NCI-H2107 (cell line): ENCODE measurements around the gene CD74.
A peak's percentile ranks its signal among the peaks of the same experiment; 100 is the strongest.

Experiments
- DNase-seq: peaks from one replicate; lab custom pipeline; 2025; lab: John Stamatoyannopoulos, UW

The CD74 gene

DNA sequence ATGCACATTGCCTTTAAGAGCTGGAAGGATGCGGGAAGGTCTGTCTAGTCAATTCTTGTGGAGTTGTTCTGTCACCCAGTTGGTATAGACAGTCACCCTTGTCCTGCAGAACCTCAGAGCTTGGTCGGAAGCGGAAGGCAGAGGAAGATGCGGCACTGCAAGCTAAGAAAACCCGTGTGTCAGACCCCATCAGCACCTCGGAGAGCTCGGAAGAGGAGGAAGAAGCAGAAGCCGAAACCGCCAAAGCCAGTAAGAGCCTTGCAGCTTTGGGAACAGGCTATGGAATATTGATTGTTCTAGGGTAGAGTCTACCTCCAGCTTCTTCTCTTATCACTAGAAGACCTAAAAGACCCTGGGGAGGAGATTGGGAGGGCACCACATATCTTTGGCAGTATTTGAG is 48.7 kb downstream of the CD74 start:
- no peak for DNase-seq

DNA sequence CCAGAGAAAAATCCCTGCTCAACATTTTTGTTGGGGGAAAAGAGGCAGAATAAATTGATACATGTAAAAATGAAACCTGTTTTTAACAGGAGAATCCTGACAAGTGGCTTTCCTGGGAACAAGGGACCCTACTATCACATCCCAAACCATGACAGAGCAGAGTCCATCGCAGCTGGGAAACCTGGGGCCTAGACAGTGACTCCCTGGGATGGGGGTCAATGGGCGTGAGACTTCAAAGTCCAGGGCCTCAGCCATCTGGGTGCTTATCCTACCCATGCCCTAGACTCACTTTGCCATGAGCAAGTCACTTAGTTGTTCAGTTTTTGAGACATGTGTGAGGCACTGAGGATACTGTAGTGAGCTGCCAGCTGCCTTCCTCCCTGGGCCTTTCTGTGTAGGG is 49.5 kb downstream of the CD74 start:
- DNase-seq = no peak

GRCh38 chr5:150361301-150361700 is 51.4 kb downstream of the CD74 start:
- DNase-seq = no peak

- no peak for DNase-seq
Observed at GRCh38 chr5:150358261-150359095, 54.2 kb downstream of the CD74 start.

DNA sequence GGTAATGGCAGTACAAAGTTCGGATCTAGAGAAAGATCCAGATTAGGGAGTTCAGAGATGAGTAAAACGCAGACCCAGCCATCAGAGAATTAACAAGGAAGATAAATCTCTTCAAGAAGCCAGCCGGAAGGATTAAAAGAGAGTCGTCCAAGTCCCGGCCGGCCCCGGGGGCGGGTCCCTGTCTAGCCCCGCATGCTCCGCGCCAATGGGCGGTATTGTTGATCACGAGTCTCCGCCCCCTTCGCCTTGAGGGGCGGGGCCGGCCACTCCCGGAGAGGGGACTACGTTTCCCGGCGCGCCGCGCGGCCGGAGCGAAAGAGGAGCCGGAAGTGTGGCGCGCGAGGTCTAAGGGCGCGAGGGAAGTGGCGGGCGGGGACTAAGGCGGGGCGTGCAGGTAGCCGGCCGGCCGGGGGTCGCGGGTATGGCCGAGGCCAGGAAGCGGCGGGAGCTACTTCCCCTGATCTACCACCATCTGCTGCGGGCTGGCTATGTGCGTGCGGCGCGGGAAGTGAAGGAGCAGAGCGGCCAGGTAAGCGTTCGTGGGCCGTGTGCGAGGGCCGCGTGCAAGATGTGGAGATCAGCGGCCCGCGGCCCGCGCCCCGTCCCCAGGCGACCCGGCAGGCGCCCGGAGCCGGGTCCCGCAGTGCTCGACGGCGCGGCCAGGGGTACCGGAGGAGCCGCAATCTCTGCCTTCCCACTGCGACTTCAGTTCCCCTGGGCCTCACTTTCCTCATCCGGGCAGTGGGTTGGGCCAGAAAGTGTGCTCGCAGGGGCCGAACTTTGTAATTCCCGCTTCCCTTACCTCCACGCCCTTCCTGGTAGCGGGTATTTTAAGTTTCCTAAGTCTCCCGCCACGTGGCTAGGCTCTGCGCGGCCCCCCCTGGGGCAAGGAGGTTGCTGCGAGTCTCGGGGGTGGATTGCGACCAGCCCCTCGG is 55.1 kb downstream of the CD74 start, which contains the start of gene TCOF1:
Gene TCOF1, plus strand, starts transcription at position 372 of the 935 bp plus-strand sequence. Its CDS starts 50 bp downstream, at position 422.
- DNase-seq = peak; percentile 80

DNA sequence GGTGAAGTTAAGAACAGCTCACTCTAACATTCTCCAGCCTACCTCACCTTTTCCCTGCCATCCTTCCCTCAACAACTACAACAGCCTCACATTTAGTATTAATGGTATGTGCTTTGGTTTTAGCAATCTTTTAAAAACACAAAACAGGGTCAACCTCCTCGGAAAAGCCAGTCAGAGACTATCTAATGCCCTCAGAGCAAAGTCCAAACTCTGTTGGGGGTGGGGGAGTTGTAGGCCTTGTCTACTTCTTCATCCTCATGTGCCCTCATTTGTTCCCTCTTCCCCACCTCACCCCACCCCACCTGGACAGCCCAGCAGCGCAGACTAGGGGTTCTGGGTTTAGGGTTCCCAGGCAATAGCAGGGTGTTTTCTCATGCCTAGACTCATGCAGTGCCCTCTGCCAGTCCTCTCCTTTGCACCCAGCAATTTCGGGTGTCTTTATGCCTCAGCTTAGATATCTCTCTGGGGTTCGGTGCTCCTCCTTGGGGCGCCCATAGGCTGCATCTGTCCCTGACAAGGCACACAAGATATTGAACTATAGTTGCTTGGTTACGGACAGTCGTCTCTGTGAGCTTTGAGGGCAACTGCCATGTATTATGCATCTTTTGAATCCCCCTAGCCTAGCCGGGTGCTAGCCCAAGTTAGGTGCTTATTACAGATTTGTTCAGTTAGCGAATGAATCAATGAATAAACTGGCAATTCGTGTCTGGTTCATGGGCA is 56.0 kb downstream of the CD74 start:
- DNase-seq = no peak

GRCh38 chr5:150355791-150356190 is 56.9 kb downstream of the CD74 start:
- no peak for DNase-seq

DNA sequence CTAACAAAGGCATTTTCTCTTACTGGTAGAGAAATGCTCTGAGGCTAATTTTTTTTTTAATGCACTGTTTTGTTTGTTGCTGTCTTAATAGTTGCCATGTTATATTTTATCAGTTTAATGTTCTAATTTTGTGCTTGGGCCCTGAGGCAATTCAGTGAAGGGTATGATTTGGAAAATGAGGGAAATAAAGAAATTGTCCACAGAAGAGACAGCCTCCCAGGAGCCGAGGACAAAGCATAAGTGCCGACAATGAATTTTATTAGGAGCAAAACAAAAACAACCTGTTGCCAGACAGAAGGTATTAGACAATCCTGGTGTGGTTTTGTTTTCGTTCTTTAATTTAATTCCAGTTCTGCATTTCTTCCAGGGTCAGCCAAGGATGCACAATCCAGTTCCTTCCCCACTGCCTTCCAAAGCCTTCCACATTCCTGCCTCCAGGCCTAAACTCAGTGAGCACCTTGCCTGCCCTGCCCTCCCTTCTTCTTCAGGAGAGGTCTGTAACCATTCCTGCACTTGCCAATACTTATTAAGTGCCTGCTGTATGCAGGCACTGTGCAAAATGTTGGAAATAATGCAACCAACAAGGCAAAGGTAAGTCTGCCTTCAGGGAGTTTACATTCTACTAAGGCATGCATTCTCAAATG is 59.6 kb downstream of the CD74 start:
- DNase-seq = no peak

DNA sequence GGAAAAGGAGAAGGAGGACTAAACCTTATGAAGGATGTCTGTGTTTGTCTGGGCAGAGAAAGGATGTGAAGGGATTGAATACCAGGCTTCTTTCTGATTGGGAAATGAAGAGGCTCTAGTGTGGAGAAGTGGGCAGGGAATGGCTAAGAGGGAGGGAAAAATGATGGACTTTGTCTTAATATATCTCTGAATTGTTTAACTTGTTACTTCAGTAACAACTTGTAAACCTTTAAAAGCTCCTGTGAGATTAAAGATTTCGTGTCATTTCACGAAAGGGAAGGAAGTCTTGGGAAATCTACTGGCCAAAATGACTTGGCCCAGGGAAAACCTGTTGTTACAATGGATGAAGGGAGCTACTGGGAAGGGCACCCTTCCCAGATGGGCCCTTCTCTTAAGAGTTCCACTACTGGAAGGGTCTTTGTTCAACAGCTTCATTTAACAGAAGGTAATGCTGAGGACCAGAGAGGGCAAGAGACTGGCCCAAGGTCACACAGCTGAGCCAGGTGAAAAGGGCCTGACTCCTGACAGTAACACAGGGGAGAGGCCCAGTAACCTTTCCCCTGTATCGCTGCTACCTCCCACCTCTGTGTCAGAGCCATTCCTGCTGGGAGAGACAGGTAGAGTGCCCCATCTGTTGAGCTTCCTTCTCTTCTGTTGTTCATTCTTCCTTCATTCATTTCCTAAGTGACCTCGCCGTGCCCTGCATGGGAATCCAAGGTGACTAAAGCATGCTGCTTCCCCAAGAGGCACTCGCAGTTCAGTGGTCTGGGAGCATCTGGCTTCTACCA is 60.3 kb downstream of the CD74 start:
- no peak for DNase-seq
